ENCODE results near the gene KLK2. TPM values are rescaled to one million over a fixed set of nuclear protein-coding genes. Genes with fewer than 3 reads are reported as not detected.

The KLK2 gene
- total and polyA plus RNA-seq, 3 experiments from 2014 or later: not detected

- H3K9me3 Mint-ChIP-seq: peaks cover 0 to 9% (median 0%) of the 10 kb centered on the region in 5 donors
These were observed 14.4 kb upstream of the KLK2 start for GRCh38 chr19:50858886-50859285.

GRCh38 chr19:50859849-50860248, 13.4 kb upstream of the KLK2 start:
- H3K27me3 ChIP-seq (ENCODE audit: insufficient read depth, low read length, poor library complexity, severe bottlenecking): peaks cover 3% of the 10 kb centered on the region
- H3K9me3 ChIP-seq (ENCODE audit: low read length): no peaks in the 10 kb centered on the region
- ChIA-PET CTCF (no interaction called here), POLR2A (no interaction called here)
- H3K36me3 Mint-ChIP-seq: no peaks in the 10 kb centered on the region
- no peaks in the 10 kb centered on the region for H3K4me1 ChIP-seq (ENCODE audit: insufficient read depth, low read length)
- no peak overlapping the region for H3K4me3 Mint-ChIP-seq
- DNase-seq: no peak
- H3K9me3 Mint-ChIP-seq: peaks cover 0 to 9% (median 0%) of the 10 kb centered on the region in 5 donors
- H3K4me1 Mint-ChIP-seq: no peaks in the 10 kb centered on the region
- no peak overlapping the region for H3K27ac ChIP-seq (ENCODE audit: low read depth, low read length)
- no peaks in the 10 kb centered on the region for H3K36me3 ChIP-seq (ENCODE audit: insufficient read depth, low read length)
- no peak overlapping the region for H3K27ac Mint-ChIP-seq
- peaks cover 28 to 67% of the 10 kb centered on the region in 2 donors for H3K27me3 Mint-ChIP-seq
- no peak overlapping the region for H3K4me3 ChIP-seq (ENCODE audit: low read length)

More at GRCh38 chr19:50858886-50859285, 14.4 kb upstream of the KLK2 start:
- H3K4me1 Mint-ChIP-seq: no peaks in the 10 kb centered on the region
- CTCF ChIA-PET: no interaction called here
- Histone ChIP-seq H3K4me3 (ENCODE audit: low read length) (no peak overlapping the region), H3K4me1 (ENCODE audit: insufficient read depth, low read length) (no peaks in the 10 kb centered on the region), H3K36me3 (ENCODE audit: insufficient read depth, low read length) (no peaks in the 10 kb centered on the region), H3K27ac (ENCODE audit: low read depth, low read length) (no peak overlapping the region), H3K27me3 (ENCODE audit: insufficient read depth, low read length, poor library complexity, severe bottlenecking) (peaks cover 3% of the 10 kb centered on the region), H3K9me3 (ENCODE audit: low read length) (no peaks in the 10 kb centered on the region)
- no peaks in the 10 kb centered on the region for H3K36me3 Mint-ChIP-seq
- H3K27ac Mint-ChIP-seq: no peak overlapping the region
- no peak for DNase-seq
- peaks cover 28 to 73% of the 10 kb centered on the region in 2 donors for H3K27me3 Mint-ChIP-seq
- H3K4me3 Mint-ChIP-seq: no peak overlapping the region
- POLR2A ChIA-PET: no interaction called here

- H3K4me3 Mint-ChIP-seq: no peak overlapping the region
- peaks cover 3% of the 10 kb centered on the region for H3K27me3 ChIP-seq (ENCODE audit: insufficient read depth, low read length, poor library complexity, severe bottlenecking)
- no peak overlapping the region for H3K27ac ChIP-seq (ENCODE audit: low read depth, low read length)
- ChIA-PET CTCF (no interaction called here), POLR2A (no interaction called here)
- no peaks in the 10 kb centered on the region for H3K4me1 ChIP-seq (ENCODE audit: insufficient read depth, low read length)
- DNase-seq: no peak
- no peaks in the 10 kb centered on the region for H3K4me1 Mint-ChIP-seq
- H3K36me3 ChIP-seq (ENCODE audit: insufficient read depth, low read length): no peaks in the 10 kb centered on the region
- H3K27me3 Mint-ChIP-seq: peaks cover 21 to 58% of the 10 kb centered on the region in 2 donors
- H3K9me3 ChIP-seq (ENCODE audit: low read length): no peaks in the 10 kb centered on the region
- peaks cover 0 to 9% (median 0%) of the 10 kb centered on the region in 5 donors for H3K9me3 Mint-ChIP-seq
- no peaks in the 10 kb centered on the region for H3K36me3 Mint-ChIP-seq
- no peak overlapping the region for H3K27ac Mint-ChIP-seq
- no peak overlapping the region for H3K4me3 ChIP-seq (ENCODE audit: low read length)
These were observed 12.2 kb upstream of the KLK2 start for GRCh38 chr19:50861010-50861409.

- H3K36me3 ChIP-seq (ENCODE audit: insufficient read depth, low read length): no peaks in the 10 kb centered on the region
- Mint-ChIP-seq H3K4me3 (no peak overlapping the region), H3K36me3 (no peaks in the 10 kb centered on the region), H3K27ac (no peak overlapping the region), H3K4me1 (no peaks in the 10 kb centered on the region), H3K27me3 (peaks cover 20 to 58% of the 10 kb centered on the region in 2 donors), H3K9me3 (peaks cover 0 to 9% (median 0%) of the 10 kb centered on the region in 5 donors)
- H3K27ac ChIP-seq (ENCODE audit: low read depth, low read length): no peak overlapping the region
- no peak for DNase-seq
- ChIA-PET CTCF (no interaction called here), POLR2A (no interaction called here)
- H3K4me1 ChIP-seq (ENCODE audit: insufficient read depth, low read length): no peaks in the 10 kb centered on the region
- no peak overlapping the region for H3K4me3 ChIP-seq (ENCODE audit: low read length)
- no peaks in the 10 kb centered on the region for H3K9me3 ChIP-seq (ENCODE audit: low read length)
- H3K27me3 ChIP-seq (ENCODE audit: insufficient read depth, low read length, poor library complexity, severe bottlenecking): peaks cover 3% of the 10 kb centered on the region
These were observed 11.5 kb upstream of the KLK2 start for GRCh38 chr19:50861496-50862286.

DNA sequence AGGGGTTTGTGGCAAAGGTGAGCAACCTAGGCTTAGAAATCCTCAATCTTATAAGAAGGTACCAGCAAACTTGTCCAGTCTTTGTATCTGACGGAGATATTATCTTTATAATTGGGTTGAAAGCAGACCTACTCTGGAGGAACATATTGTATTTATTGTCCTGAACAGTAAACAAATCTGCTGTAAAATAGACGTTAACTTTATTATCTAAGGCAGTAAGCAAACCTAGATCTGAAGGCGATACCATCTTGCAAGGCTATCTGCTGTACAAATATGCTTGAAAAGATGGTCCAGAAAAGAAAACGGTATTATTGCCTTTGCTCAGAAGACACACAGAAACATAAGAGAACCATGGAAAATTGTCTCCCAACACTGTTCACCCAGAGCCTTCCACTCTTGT, 3.8 kb upstream of the KLK2 start:
- no peaks in the 10 kb centered on the region for H3K36me3 ChIP-seq (ENCODE audit: insufficient read depth, low read length)
- H3K27ac Mint-ChIP-seq: no peak overlapping the region
- peaks cover 14 to 53% of the 10 kb centered on the region in 2 donors for H3K27me3 Mint-ChIP-seq
- H3K27ac ChIP-seq (ENCODE audit: low read depth, low read length): no peak overlapping the region
- H3K4me3 Mint-ChIP-seq: no peak overlapping the region
- H3K27me3 ChIP-seq (ENCODE audit: insufficient read depth, low read length, poor library complexity, severe bottlenecking): no peaks in the 10 kb centered on the region
- DNase-seq: no peak
- CTCF ChIA-PET: no interaction called here
- H3K4me1 ChIP-seq (ENCODE audit: insufficient read depth, low read length): no peaks in the 10 kb centered on the region
- POLR2A ChIA-PET: no interaction called here
- peaks cover 0 to 3% (median 0%) of the 10 kb centered on the region in 5 donors for H3K9me3 Mint-ChIP-seq
- H3K4me1 Mint-ChIP-seq: no peaks in the 10 kb centered on the region
- no peaks in the 10 kb centered on the region for H3K36me3 Mint-ChIP-seq
- H3K9me3 ChIP-seq (ENCODE audit: low read length): no peaks in the 10 kb centered on the region
- no peak overlapping the region for H3K4me3 ChIP-seq (ENCODE audit: low read length)

- Mint-ChIP-seq H3K9me3 (peaks cover 0 to 3% (median 0%) of the 10 kb centered on the region in 5 donors), H3K4me1 (no peaks in the 10 kb centered on the region), H3K27ac (no peak overlapping the region), H3K4me3 (no peak overlapping the region), H3K36me3 (no peaks in the 10 kb centered on the region), H3K27me3 (peaks cover 14 to 53% of the 10 kb centered on the region in 2 donors)
- no peaks in the 10 kb centered on the region for H3K4me1 ChIP-seq (ENCODE audit: insufficient read depth, low read length)
- no peaks in the 10 kb centered on the region for H3K27me3 ChIP-seq (ENCODE audit: insufficient read depth, low read length, poor library complexity, severe bottlenecking)
- H3K36me3 ChIP-seq (ENCODE audit: insufficient read depth, low read length): no peaks in the 10 kb centered on the region
- ChIA-PET POLR2A (no interaction called here), CTCF (no interaction called here)
- no peaks in the 10 kb centered on the region for H3K9me3 ChIP-seq (ENCODE audit: low read length)
- H3K4me3 ChIP-seq (ENCODE audit: low read length): no peak overlapping the region
- no peak for DNase-seq
- H3K27ac ChIP-seq (ENCODE audit: low read depth, low read length): no peak overlapping the region
These were observed 2.7 kb upstream of the KLK2 start for GRCh38 chr19:50870417-50871089.

DNA sequence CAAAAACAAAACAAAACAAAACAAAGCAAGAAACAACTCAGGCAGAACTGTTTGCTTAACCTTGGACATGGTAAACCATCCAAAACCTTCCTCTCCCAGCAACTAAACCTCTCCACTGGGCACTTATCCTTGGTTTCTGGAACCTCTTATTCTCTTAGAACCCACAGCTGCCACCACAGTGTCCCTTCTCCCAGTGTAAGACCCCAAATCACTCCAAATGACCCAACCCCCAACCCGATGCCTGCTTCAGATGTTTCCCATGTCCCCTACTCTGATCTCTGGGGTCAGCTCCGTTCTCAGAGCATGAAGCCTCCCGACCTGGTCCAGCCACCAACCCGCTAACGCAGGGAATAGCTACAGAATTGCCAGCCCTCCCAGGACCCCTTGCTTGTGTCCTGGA, 972 bp downstream of the KLK2 start:
- Histone ChIP-seq H3K9me3 (ENCODE audit: low read length) (no peaks in the 10 kb centered on the region), H3K4me3 (ENCODE audit: low read length) (no peak overlapping the region), H3K27me3 (ENCODE audit: insufficient read depth, low read length, poor library complexity, severe bottlenecking) (peaks cover 7% of the 10 kb centered on the region), H3K4me1 (ENCODE audit: insufficient read depth, low read length) (no peaks in the 10 kb centered on the region), H3K36me3 (ENCODE audit: insufficient read depth, low read length) (no peaks in the 10 kb centered on the region), H3K27ac (ENCODE audit: low read depth, low read length) (no peak overlapping the region)
- CTCF ChIA-PET: no interaction called here
- Mint-ChIP-seq H3K9me3 (peaks cover 0 to 3% (median 0%) of the 10 kb centered on the region in 5 donors), H3K27ac (no peak overlapping the region), H3K27me3 (peaks cover 19 to 42% of the 10 kb centered on the region in 2 donors), H3K4me3 (no peak overlapping the region), H3K4me1 (no peaks in the 10 kb centered on the region), H3K36me3 (no peaks in the 10 kb centered on the region)
- POLR2A ChIA-PET: no interaction called here
- no peak for DNase-seq

GRCh38 chr19:50875795-50876422, 2.7 kb downstream of the KLK2 start:
- Histone ChIP-seq H3K27ac (ENCODE audit: low read depth, low read length) (no peak overlapping the region), H3K4me3 (ENCODE audit: low read length) (no peak overlapping the region), H3K9me3 (ENCODE audit: low read length) (no peaks in the 10 kb centered on the region), H3K36me3 (ENCODE audit: insufficient read depth, low read length) (no peaks in the 10 kb centered on the region), H3K27me3 (ENCODE audit: insufficient read depth, low read length, poor library complexity, severe bottlenecking) (peaks cover 7% of the 10 kb centered on the region), H3K4me1 (ENCODE audit: insufficient read depth, low read length) (no peaks in the 10 kb centered on the region)
- Mint-ChIP-seq H3K27me3 (peaks cover 26 to 48% of the 10 kb centered on the region in 2 donors), H3K36me3 (no peaks in the 10 kb centered on the region), H3K27ac (no peak overlapping the region), H3K9me3 (peaks cover 0 to 1% (median 0%) of the 10 kb centered on the region in 5 donors), H3K4me3 (no peak overlapping the region), H3K4me1 (no peaks in the 10 kb centered on the region)
- no peak for DNase-seq
- ChIA-PET CTCF (no interaction called here), POLR2A (no interaction called here)
